NCI-H226 (cell line): ENCODE measurements around the gene GOLGA8S.
"Not testable (repeated sequence)": the region's sequence is repeated elsewhere in the genome, so short reads cannot be mapped to it uniquely, and the experiment has no call there.

Experiments used
- DNase-seq: peaks from one replicate; pipeline ENCODE4 v3.0.0-alpha.2; 2015

The GOLGA8S gene

DNA sequence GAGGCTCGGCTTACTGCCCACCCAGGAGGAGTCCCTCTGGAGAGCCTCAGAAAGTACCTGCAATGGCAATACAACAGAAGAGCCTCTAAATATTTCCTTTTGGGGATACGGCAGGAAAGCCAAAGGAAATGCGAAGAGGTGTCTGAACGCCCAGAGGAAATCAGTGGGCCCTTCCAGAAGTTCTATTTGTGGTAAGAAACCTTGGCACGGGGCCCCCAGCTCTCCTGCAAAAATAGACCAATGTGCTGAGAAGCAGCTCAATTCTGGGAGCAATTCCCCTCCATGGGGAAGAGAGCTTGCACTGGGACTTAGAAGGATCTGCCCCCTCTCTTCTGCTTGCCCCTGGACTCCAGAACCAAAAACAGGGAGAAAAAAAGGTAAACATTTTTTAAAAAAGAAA is 44.7 kb downstream of the GOLGA8S start:
- DNase-seq = not testable (repeated sequence)

DNA sequence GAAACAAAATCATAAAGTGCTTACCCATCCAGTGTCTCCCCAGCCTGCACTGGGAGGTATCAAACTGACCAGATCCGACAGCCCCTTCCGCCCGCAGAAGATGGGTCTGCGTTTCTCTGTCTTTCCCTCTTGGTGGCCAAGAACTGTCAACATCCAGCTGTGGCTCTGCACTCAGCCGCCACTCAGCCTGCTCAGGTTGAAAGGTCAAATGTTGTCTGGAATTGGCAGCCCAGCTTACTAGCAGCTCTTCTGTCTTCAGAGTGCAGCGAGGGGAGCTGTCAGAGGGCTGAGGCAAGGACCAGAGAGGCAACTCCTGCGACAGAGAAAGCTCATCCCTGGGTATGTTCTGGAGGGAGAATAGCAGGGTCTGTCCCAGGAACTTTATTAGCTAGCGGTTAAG is 47.1 kb downstream of the GOLGA8S start:
- no peak for DNase-seq

DNA sequence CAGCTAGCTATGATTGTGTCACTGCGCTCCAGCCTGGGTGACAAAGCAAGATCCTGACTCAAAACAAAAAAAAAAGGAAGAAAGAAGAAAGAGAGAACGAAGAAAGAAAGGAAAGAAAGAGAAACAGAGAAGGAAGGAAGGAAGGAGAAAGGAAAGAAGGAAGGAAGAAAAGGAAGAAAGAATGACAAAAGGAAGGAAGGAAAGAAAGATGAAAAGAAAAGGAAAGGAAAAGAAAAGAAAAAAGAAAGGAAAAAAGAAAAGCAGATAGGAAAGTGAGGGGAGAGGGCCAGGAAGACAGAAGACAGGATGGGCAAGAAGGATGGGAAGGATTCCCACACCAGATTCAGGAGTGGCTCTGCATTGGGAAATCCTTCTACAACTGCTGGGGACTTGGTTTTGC is 47.6 kb downstream of the GOLGA8S start:
- no peak for DNase-seq

DNA sequence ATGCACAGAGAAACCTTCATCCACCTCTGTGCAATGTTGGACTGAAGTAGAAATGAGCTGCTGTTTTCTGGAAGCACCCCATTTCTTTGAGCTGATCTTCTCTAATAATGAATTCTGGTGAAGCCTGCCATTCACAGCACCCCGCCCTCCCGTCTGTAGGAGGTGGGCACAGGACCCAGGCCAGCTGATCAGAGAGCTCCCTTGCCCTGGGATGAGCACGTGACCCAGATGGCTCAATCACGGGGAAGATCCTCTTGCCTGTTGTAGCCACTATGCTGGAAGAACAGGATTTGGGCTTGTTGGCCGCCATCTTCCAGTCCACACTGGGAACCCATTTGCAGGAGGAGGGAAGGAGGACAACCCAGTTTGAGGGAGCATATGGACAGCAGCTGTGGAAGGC is 48.0 kb downstream of the GOLGA8S start:
- DNase-seq = no peak

DNA sequence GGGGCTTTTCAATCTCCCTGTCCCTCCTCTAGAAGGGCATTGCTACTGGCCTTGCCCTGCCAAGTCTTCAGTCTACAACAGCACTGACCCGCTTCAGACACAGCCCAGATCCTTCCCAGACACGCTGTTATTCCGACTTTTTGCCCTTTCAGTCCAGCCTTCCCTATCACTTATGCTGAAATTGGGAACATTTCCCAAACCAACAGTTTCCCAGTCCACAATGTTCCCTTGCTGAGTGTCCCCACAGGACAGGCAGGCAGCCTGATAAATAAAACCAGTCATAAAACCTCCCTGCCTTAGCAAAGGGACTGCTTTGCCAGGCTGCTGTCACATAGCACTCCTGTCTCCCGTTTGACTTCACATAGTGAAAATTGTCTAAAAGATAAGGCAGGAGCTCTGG is 49.0 kb downstream of the GOLGA8S start:
- DNase-seq = no peak

DNA sequence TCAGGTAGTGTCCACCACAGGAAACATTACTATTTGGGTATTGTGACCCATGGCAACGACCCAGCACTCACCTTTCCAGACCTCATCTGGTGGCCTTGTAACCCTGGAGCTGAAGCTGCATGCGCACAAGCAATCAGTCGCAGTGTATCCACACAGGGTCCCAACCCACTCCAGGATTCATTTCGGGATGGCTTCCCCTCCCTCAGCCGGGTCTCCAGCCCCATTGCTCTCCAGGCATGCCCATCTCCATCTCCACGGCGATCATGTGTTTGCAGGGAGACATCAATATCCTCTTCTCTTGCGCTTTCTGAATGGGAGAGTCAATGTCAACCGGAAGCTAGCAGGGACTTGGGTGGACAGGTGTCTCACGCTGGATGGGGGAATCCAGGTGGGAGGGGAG is 57.3 kb downstream of the GOLGA8S start:
- no peak for DNase-seq

DNA sequence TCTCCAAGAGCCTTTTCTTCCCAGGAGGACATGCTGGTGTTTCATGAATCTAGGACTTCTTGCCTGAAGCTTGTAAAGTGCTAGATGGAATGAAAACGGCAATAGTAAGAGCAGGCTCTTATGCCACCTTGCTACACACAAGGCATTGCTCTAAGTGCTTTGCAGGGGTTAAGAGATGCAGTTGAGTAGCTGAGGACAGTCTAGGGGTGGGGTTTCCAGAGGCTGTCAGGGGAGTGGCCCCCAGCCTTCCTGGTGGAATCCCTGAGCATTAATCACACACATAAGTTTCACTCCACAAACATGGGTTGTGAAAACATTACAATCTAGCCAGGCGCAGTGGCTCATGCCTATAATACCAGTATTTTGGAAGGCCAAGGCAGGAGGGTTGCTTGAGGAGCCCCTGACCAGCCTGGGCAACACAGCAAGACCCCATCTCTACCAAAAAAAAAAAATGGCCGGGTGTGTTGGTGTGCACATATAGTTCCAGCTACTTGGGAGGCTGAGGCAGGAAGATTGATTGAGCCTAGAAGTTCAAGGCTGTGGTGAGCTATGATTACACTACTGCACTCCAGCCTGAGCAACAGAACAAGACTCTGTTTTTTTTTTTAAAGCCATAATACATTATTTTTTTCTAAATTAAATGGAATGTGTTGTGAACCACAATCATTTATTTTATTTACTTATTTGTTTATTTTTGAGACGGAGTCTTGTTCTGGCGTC is 58.5 kb downstream of the GOLGA8S start:
- DNase-seq = not testable (repeated sequence)
